Right atrium auricular region (tissue), 2 donors: ENCODE measurements around the gene FAM186B. TPM values are rescaled to one million over a fixed set of nuclear protein-coding genes. Genes with fewer than 3 reads are reported as not detected.
"Not testable (repeated sequence)": the region's sequence is repeated elsewhere in the genome, so short reads cannot be mapped to it uniquely, and the experiment has no call there.

Experiments used
- DNase-seq: peaks from one replicate; pipeline ENCODE4 v3.0.0-alpha.2; 2019; ENCODE audit warnings: low spot score
- H3K27ac ChIP-seq, 2 donors: fragments of 200-600 bp; sonication (generic); 1 replicate in 1 of 2; 2 replicates in 1 of 2; pipeline ENCODE4 v1.5.1; 2016 to 2019
- H3K27me3 ChIP-seq, 2 donors: fragments of 200-600 bp; sonication (generic); one replicate each; pipeline versions ENCODE4 v1.5.1 to v1.6.0; 2017 to 2019
- H3K36me3 ChIP-seq: fragments of 200-600 bp; sonication (generic); one replicate; pipeline ENCODE4 v1.5.1; 2016
- H3K4me1 ChIP-seq, 2 donors: fragments of 200-600 bp; sonication (generic); one replicate each; pipeline versions ENCODE4 v1.5.1 to v1.6.0; 2017 to 2019
- H3K4me3 ChIP-seq, 2 donors: fragments of 200-600 bp; sonication (generic); 1 replicate in 1 of 2; 2 replicates in 1 of 2; pipeline ENCODE4 v1.5.1; 2017 to 2019; ENCODE audit warnings: mild to moderate bottlenecking in 1 of 2, moderate library complexity in 1 of 2
- H3K9me3 ChIP-seq, 2 donors: fragments of 200-600 bp; sonication (generic); one replicate each; pipeline ENCODE4 v1.5.1; 2019
- total RNA-seq, 2 donors: library from RNA; depleted of rRNA; stranded (reverse); fragments of >200 nt; gene quantifications; one replicate each; pipeline ENCODE4 v1.1.0, GENCODE V29; 2016
- TF ChIP-seq, protein P1 (sequence below), 2 donors: fragments of 200-600 bp; sonication (generic); IDR thresholded peaks; one replicate each; pipeline ENCODE4 v1.5.1; 2019; ENCODE audit warnings: antibody characterized with exemption in 2 of 2

The FAM186B gene, protein sequence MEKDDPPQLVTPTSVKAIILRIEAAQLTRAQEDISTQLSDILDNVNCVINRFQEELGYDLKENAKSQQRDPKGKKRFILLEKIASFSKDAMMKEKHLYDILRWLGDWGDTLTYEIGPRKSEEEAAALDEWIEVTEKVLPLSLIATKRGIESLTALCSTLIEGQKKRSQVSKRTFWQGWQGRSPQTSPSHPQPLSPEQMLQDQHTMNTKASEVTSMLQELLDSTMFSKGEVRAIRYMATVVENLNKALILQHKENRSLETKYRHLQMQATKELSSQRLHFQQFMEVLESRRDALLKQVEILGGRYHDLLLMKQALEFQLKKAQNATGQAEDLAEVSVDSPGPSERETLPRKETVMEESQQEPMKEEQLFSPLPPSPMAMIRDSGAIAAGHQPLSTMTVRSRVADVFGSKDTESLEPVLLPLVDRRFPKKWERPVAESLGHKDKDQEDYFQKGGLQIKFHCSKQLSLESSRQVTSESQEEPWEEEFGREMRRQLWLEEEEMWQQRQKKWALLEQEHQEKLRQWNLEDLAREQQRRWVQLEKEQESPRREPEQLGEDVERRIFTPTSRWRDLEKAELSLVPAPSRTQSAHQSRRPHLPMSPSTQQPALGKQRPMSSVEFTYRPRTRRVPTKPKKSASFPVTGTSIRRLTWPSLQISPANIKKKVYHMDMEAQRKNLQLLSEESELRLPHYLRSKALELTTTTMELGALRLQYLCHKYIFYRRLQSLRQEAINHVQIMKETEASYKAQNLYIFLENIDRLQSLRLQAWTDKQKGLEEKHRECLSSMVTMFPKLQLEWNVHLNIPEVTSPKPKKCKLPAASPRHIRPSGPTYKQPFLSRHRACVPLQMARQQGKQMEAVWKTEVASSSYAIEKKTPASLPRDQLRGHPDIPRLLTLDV
- total RNA-seq = under 1 TPM in 1 of 2 donors, not detected in 1; 0.28 TPM

DNA sequence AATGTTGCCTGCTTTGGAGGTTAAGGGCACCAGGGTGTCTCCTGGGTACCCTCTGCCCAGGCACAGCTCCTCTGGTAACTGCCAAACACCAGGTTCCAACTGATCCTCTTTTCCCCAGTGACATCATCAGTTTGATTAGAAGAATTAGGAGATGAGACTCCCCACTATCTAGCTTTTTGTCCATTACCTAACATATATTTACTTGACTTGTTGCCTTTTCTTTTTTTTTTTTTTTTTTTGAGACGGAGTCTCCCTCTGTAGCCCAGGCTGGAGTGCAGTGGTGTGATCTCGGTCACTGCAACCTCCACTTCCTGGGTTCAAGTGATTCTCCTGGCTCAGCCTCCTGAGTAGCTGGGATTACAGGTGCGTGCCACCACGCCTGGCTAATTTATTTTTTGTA is at the start of gene FAM186B:
Gene FAM186B, minus strand, starts transcription at position 101 of the 400 bp plus-strand sequence. CDS start 162 bp downstream, outside the sequence.
- H3K4me3 ChIP-seq, H3K4me1 ChIP-seq: not testable (repeated sequence)

DNA sequence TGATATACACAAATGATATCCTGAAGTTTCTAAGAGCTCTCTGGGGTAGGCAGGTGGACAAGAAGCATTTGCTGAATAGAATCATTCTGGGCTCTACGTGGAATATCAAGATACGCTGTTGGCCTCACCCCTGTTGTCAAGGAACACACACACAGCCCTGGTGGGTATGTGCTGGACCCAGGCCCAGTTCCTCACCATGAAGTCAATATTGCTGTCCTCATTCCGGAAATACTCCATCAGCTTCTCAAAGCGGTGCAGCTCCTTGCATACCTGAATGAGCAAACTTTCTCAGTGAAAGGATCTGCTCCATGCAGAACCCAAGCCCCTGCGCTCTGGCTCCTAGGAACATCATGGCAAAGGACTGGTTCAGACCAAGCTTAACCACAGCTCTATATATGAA is 49.3 kb upstream of the FAM186B start:
- peaks cover 55% of the 10 kb centered on the region for H3K36me3 ChIP-seq
- H3K4me3 ChIP-seq = no peak overlapping the region
- H3K27ac ChIP-seq = peak overlapping the region in 1 of 2 donors; percentile 13
- peaks cover 0 to 44% of the 10 kb centered on the region in 2 donors for H3K4me1 ChIP-seq
- no peak for DNase-seq
- no peaks in the 10 kb centered on the region for H3K27me3 ChIP-seq
- TF ChIP-seq, protein P1, sequence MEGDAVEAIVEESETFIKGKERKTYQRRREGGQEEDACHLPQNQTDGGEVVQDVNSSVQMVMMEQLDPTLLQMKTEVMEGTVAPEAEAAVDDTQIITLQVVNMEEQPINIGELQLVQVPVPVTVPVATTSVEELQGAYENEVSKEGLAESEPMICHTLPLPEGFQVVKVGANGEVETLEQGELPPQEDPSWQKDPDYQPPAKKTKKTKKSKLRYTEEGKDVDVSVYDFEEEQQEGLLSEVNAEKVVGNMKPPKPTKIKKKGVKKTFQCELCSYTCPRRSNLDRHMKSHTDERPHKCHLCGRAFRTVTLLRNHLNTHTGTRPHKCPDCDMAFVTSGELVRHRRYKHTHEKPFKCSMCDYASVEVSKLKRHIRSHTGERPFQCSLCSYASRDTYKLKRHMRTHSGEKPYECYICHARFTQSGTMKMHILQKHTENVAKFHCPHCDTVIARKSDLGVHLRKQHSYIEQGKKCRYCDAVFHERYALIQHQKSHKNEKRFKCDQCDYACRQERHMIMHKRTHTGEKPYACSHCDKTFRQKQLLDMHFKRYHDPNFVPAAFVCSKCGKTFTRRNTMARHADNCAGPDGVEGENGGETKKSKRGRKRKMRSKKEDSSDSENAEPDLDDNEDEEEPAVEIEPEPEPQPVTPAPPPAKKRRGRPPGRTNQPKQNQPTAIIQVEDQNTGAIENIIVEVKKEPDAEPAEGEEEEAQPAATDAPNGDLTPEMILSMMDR (IDR thresholded peaks at IDR 0.05) = no peak
- no peaks in the 10 kb centered on the region for H3K9me3 ChIP-seq

More for the DNA sequence above, at the start of gene FAM186B:
- H3K27ac ChIP-seq, H3K27me3 ChIP-seq, H3K36me3 ChIP-seq, H3K9me3 ChIP-seq, DNase-seq: not testable (repeated sequence)

DNA sequence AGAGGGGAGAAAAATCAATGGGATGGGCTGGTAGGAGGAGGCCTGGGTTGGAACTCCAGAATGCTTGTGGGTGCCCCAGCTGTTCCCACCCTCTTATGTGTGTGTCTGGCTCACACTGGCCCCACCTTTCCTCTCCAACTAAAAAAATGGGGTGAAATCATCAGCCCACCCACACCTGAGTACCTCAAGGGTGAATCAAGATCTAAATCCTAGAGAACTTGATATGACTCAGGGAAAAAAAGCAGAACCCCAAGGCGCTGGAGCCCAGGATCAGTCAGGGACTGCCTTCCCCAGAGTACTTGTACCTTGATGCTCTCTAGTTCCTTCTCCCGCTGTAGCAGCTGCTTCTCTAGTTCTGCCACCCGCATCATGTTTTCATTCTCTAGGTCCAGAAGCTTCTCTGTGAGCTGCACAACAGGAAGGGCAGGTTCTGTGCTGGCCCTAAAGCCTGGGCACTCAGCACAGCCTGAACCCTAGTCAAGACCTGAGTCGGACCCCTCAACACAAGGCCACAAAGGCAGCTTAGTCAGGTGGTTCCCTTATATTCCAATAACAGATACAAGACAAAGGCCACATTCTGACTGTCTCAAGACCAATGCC is 47.6 kb upstream of the FAM186B start:
- DNase-seq = no peak
- Histone ChIP-seq H3K27me3 (no peaks in the 10 kb centered on the region), H3K36me3 (peaks cover 56% of the 10 kb centered on the region), H3K4me3 (no peak overlapping the region), H3K9me3 (no peaks in the 10 kb centered on the region), H3K4me1 (peaks cover 0 to 42% of the 10 kb centered on the region in 2 donors), H3K27ac (no peak overlapping the region)
- TF ChIP-seq, protein P1 (IDR thresholded peaks at IDR 0.05) = no peak

DNA sequence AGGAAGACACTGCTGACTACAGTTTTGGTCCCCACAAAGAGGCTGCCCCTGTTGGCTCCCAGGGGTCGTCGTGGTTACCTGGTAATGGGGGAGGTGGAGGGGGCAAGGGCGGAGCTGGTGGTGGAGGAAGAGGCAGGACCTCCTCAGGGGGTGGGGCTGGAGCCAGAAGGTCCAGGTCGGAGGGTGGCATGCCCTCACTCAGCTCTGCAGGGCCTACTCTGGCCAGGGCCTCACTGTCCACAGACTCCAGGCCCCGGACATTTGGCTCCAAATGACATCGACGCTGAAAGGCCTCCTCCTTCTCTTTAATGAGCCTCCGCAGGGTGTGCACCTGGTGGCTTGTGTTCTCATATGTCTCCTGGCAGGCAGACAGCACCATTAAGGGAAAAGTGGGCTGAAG is 46.4 kb upstream of the FAM186B start:
- Histone ChIP-seq H3K4me1 (peaks cover 0 to 46% of the 10 kb centered on the region in 2 donors), H3K4me3 (no peak overlapping the region), H3K36me3 (peaks cover 54% of the 10 kb centered on the region), H3K27ac (no peak overlapping the region), H3K9me3 (no peaks in the 10 kb centered on the region), H3K27me3 (no peaks in the 10 kb centered on the region)
- TF ChIP-seq, protein P1 (IDR thresholded peaks at IDR 0.05) = no peak
- DNase-seq = no peak

DNA sequence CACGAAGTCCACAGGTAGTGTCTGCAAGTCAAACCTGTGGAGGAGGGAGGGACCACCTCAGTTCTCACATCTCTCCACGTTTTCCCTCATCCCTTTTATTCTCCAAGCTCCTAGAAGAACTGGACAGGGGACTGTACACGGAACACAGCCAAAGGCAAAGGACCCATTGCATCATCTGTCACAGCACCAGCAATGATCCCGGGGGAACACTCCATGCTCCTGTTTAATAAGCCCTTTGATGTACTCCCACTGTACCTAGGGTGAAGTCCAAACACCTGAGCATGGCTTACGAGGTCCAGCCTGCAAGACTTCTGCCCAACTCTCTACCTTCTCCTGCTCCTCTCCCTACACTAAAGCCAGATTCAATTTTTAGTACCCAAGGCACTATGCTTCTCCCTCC is 44.5 kb upstream of the FAM186B start:
- Histone ChIP-seq H3K4me3 (no peak overlapping the region), H3K27me3 (no peaks in the 10 kb centered on the region), H3K36me3 (peaks cover 69% of the 10 kb centered on the region), H3K9me3 (no peaks in the 10 kb centered on the region), H3K27ac (no peak overlapping the region), H3K4me1 (peaks cover 0 to 43% of the 10 kb centered on the region in 2 donors)
- no peak for DNase-seq
- TF ChIP-seq, protein P1 (IDR thresholded peaks at IDR 0.05) = no peak
